H1 (cell line): ENCODE results near the gene ZIC5. TPM values are rescaled to one million over a fixed set of nuclear protein-coding genes. Genes with fewer than 3 reads are reported as not detected.

Experiments used
- CHD1 ChIP-seq: IDR thresholded peaks from 2 replicates; pipeline ENCODE4 v1.6.1; 2012; ENCODE audit warnings: low read depth, low read length, improper control_type of control experiment
- CREB1 ChIP-seq: IDR thresholded peaks from 2 replicates; pipeline ENCODE4 v1.6.1; 2012; ENCODE audit warnings: inconsistent platforms
- EZH2 ChIP-seq: fragments of 200-600 bp; sonication (generic); IDR thresholded peaks from 2 replicates; pipeline ENCODE4 v1.7.1; 2012; ENCODE audit warnings: low read depth, mild to moderate bottlenecking, moderate library complexity, low read length, inconsistent platforms; ENCODE audit not compliant: severe bottlenecking
- POLR2A ChIP-seq, 2 experiments: IDR thresholded peaks; 1 replicate in 1 of 2; 2 replicates in 1 of 2; pipeline ENCODE4 v1.6.1; 2011; ENCODE audit warnings: low read depth in 2 of 2, low read length in 2 of 2, mild to moderate bottlenecking in 2 of 2; ENCODE audit errors: control extremely low read depth in 1 of 2
- RNF2 ChIP-seq: fragments of 200-900, 300-1000 bp; sonication (generic); IDR thresholded peaks from 2 replicates; pipeline ENCODE4 v1.7.1; 2016; ENCODE audit warnings: borderline replicate concordance, low read depth, mild to moderate bottlenecking, antibody characterized with exemption, low read length; ENCODE audit not compliant: poor library complexity, severe bottlenecking; ENCODE audit errors: missing control alignments
- SP2 ChIP-seq: IDR thresholded peaks from 2 replicates; pipeline ENCODE4 v1.6.1; 2012; ENCODE audit warnings: mild to moderate bottlenecking, low read length, inconsistent platforms
- polyA plus RNA-seq, 7 experiments: library from polyadenylated mRNA; depleted of rRNA in 3 of 7; stranded (reverse) in 5 of 7; unstranded in 2 of 7; fragments of >200 nt in 5 of 7; fragments of 200-250 nt in 2 of 7; gene quantifications; 1 replicate in 5 of 7; 2 replicates in 1 of 7; 4 replicates in 1 of 7; pipeline versions ENCODE4 v1.2.1 to v1.2.3, GENCODE V29; 2011 to 2013; ENCODE audit warnings: missing spikeins in 2 of 7, mixed read lengths in 2 of 7
- total RNA-seq: library from RNA; stranded (reverse); fragmentation: NEBNext Ultra II Directional; extraction: Animal tissue kit (Norgen Biotek cat#: 25700); gene quantifications from 2 replicates; pipeline ENCODE4 v1.2.1, GENCODE V29; 2021
- TF ChIP-seq, protein P1 (sequence below): fragments of 300-600 bp; sonication (generic); IDR thresholded peaks from 2 replicates; pipeline ENCODE4 v1.7.1; 2012; ENCODE audit warnings: low read length, moderate library complexity, mild to moderate bottlenecking, inconsistent platforms; ENCODE audit not compliant: insufficient replicate concordance

Gene ZIC5
- total and polyA plus RNA-seq, 2 of the 8 experiments (the other 6 are each of a cell fraction or from before 2014, with no cell fraction given) = 14.2 to 52.7 TPM

- TF ChIP-seq, protein P1, sequence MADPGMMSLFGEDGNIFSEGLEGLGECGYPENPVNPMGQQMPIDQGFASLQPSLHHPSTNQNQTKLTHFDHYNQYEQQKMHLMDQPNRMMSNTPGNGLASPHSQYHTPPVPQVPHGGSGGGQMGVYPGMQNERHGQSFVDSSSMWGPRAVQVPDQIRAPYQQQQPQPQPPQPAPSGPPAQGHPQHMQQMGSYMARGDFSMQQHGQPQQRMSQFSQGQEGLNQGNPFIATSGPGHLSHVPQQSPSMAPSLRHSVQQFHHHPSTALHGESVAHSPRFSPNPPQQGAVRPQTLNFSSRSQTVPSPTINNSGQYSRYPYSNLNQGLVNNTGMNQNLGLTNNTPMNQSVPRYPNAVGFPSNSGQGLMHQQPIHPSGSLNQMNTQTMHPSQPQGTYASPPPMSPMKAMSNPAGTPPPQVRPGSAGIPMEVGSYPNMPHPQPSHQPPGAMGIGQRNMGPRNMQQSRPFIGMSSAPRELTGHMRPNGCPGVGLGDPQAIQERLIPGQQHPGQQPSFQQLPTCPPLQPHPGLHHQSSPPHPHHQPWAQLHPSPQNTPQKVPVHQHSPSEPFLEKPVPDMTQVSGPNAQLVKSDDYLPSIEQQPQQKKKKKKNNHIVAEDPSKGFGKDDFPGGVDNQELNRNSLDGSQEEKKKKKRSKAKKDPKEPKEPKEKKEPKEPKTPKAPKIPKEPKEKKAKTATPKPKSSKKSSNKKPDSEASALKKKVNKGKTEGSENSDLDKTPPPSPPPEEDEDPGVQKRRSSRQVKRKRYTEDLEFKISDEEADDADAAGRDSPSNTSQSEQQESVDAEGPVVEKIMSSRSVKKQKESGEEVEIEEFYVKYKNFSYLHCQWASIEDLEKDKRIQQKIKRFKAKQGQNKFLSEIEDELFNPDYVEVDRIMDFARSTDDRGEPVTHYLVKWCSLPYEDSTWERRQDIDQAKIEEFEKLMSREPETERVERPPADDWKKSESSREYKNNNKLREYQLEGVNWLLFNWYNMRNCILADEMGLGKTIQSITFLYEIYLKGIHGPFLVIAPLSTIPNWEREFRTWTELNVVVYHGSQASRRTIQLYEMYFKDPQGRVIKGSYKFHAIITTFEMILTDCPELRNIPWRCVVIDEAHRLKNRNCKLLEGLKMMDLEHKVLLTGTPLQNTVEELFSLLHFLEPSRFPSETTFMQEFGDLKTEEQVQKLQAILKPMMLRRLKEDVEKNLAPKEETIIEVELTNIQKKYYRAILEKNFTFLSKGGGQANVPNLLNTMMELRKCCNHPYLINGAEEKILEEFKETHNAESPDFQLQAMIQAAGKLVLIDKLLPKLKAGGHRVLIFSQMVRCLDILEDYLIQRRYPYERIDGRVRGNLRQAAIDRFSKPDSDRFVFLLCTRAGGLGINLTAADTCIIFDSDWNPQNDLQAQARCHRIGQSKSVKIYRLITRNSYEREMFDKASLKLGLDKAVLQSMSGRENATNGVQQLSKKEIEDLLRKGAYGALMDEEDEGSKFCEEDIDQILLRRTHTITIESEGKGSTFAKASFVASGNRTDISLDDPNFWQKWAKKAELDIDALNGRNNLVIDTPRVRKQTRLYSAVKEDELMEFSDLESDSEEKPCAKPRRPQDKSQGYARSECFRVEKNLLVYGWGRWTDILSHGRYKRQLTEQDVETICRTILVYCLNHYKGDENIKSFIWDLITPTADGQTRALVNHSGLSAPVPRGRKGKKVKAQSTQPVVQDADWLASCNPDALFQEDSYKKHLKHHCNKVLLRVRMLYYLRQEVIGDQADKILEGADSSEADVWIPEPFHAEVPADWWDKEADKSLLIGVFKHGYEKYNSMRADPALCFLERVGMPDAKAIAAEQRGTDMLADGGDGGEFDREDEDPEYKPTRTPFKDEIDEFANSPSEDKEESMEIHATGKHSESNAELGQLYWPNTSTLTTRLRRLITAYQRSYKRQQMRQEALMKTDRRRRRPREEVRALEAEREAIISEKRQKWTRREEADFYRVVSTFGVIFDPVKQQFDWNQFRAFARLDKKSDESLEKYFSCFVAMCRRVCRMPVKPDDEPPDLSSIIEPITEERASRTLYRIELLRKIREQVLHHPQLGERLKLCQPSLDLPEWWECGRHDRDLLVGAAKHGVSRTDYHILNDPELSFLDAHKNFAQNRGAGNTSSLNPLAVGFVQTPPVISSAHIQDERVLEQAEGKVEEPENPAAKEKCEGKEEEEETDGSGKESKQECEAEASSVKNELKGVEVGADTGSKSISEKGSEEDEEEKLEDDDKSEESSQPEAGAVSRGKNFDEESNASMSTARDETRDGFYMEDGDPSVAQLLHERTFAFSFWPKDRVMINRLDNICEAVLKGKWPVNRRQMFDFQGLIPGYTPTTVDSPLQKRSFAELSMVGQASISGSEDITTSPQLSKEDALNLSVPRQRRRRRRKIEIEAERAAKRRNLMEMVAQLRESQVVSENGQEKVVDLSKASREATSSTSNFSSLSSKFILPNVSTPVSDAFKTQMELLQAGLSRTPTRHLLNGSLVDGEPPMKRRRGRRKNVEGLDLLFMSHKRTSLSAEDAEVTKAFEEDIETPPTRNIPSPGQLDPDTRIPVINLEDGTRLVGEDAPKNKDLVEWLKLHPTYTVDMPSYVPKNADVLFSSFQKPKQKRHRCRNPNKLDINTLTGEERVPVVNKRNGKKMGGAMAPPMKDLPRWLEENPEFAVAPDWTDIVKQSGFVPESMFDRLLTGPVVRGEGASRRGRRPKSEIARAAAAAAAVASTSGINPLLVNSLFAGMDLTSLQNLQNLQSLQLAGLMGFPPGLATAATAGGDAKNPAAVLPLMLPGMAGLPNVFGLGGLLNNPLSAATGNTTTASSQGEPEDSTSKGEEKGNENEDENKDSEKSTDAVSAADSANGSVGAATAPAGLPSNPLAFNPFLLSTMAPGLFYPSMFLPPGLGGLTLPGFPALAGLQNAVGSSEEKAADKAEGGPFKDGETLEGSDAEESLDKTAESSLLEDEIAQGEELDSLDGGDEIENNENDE = no peak
- TF ChIP-seq POLR2A (IDR thresholded peaks at IDR 0.05; ENCODE audit: control extremely low read depth in 1 of 2, low read depth in 2 of 2, low read length in 2 of 2) = no peak
- TF ChIP-seq CREB1 = 0 out of 2 replicates have a peak, but pooled peaks have one; percentile 1
- no peak for TF ChIP-seq CHD1
- no peak for TF ChIP-seq SP2
- TF ChIP-seq RNF2 = no peak
- TF ChIP-seq EZH2 = no peak
- TF ChIP-seq, all 59 proteins: peak for 5
Measured at GRCh38 chr13:99972190-99972731, 694 bp upstream of the ZIC5 start (continued).
